NCI-H524 (cell line): ENCODE data around the gene AKAP6.
A peak's percentile ranks its signal among the peaks of the same experiment; 100 is the strongest.

Experiments
- DNase-seq, 2 experiments: peaks; one replicate each; lab custom pipeline; 2025; lab: John Stamatoyannopoulos, UW

Gene AKAP6

GRCh38 chr14:32820682-32821081 lies 491.6 kb downstream of the AKAP6 start:
- DNase-seq, result no peak

- DNase-seq, result no peak
Observed at GRCh38 chr14:32821964-32822653, 493.0 kb downstream of the AKAP6 start.

- DNase-seq, result no peak
Observed at GRCh38 chr14:32823706-32824105, 494.6 kb downstream of the AKAP6 start.

DNA sequence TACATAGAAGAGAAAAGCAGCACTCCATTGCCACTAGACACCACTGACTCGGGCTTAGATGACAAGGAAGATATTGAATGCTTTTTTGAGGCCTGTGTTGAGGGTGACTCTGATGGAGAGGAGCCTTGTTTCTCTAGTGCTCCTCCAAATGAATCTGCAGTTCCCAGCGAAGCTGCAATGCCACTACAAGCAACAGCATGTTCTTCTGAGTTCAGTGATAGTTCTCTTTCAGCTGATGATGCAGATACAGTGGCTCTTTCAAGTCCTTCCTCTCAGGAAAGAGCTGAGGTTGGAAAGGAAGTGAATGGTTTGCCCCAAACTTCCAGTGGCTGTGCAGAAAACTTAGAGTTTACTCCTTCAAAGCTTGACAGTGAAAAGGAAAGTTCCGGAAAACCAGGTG lies 495.1 kb downstream of the AKAP6 start:
- no peak for DNase-seq

DNA sequence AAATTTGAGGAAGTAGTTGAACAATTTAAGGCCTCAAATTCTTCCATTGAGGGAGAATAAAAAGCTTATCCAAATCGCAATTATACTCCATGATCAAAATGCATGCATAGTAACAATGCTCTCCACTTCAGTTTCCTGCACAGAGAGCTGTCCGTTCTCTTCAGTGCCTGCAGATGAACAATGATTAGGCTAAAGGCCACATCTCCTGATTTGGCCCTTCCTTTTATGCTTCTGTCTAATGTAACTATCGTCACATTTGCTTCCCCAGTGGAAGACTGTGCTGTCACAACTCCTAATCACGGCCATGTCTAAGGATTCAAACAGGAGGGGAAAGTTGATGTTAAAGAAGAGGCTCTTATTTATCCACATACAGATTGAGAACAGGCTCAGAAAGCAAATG lies 496.0 kb downstream of the AKAP6 start:
- no peak for DNase-seq

GRCh38 chr14:32826404-32827082 lies 497.4 kb downstream of the AKAP6 start:
- DNase-seq, result peak; percentile 11 to 27

DNA sequence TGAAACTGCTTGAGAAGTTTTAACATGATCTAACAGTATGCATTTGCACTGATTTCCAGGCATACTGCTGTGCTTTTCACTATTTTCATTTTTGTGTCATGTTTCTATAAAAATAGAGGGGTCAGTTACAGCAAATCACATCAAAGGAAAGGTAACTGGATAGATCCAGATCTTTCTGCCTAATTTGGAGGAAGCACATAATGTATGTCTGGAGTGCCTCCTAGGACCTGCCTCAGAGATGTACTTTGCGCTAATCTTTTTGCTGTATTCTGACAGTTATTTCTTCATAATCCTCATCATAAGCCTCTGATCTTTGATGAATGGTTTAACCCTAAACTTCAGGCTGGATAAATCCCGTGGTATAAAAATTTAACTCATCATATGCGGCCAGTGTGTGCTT lies 498.4 kb downstream of the AKAP6 start:
- peak in 1 of 2 experiments; percentile 13 for DNase-seq

- DNase-seq, result no peak
Observed at GRCh38 chr14:32835924-32836323, 506.8 kb downstream of the AKAP6 start.

DNA sequence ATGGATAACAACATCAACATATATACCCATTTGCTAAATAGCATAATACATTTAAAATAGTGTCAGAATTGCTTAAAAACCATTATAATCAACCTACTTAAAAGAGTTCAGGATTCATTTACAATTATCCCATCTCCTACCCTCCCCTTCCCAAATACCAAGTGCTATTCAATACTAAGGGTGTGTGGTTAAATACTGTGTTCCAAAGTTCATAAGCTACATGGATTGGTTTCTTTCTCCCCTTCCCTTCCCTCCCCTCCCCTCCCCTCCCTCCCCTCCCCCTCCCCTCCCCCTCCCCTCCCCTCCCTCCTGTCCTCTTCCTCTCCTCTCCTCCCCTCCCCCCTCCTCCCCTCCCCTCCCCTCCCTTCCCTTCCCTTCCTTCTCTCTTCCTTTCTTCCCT lies 512.6 kb downstream of the AKAP6 start:
- DNase-seq, result no peak

DNA sequence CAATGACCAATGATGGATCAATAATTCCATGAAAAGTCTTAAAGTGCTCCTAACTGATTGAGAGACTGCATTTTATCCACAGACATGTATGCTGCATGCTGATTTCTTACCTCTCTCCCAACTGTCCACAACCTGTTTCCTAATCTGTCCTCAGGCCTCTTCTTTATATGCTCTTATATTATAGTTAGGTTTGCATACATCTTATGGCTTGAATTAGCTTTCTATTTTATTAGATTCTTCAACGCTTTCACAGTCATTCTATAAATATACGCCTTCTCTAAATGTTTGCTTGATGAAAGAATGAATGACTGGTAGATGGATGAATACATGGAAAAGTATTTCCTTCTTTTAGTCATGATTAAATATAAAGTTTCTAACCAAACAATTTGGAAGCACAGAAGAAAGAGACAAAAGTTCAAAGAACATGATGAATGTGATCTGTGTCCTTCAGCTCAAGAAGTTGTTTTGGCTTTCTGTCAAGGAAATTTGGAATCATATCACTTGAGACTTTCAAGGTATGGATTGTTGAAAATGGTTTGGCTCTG lies 517.8 kb downstream of the AKAP6 start:
- DNase-seq, result no peak

DNA sequence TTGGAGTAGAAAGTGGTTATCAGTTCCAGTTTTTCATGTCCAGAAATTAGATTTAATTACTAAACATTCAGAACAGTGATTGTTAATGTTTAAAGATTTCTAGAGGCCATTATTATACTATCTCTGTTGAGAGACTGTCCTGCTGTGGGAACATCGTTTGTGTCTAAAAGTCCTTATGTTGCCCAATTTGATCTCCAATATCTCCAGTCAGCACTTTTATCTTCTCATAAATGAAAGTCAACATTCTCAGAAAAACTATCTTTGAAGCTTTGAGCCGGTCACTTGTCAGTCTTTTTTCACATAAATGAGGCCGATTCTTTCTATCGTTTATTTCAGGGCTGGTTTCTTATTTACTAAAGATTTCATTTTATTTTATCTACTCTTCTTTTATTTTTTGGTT lies 518.8 kb downstream of the AKAP6 start:
- DNase-seq, result no peak

DNA sequence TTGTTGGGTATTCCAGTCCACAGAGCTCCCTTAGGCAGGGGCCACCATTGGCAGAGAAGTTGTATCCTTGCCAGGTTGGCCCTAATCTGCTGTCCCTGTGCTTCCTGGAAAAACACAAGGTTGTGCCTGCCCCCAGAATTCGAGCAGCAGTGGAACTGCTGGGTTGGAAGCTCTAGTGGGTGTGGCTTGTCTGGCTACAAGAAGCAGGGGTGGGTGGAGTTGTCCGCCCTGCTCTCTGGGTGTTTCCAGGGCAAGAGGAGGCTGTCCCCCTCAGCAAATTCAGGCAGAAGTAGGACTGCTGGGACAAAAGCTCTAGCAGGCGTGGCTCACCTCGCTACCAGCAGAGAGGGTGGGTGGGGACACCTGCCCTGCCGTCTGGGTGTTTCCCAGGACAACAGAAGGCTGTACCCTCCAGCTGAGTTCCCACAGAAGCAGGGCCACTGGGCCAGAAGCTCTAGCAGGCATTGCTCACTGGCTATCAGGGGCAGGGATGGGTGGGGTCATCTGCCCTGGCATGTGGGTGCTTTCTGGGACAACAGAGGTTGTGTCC lies 536.8 kb downstream of the AKAP6 start:
- DNase-seq, result no peak

GRCh38 chr14:32883188-32883587 lies 554.1 kb downstream of the AKAP6 start:
- no peak for DNase-seq
